Measurements from ENCODE around the gene ST14.

DNA sequence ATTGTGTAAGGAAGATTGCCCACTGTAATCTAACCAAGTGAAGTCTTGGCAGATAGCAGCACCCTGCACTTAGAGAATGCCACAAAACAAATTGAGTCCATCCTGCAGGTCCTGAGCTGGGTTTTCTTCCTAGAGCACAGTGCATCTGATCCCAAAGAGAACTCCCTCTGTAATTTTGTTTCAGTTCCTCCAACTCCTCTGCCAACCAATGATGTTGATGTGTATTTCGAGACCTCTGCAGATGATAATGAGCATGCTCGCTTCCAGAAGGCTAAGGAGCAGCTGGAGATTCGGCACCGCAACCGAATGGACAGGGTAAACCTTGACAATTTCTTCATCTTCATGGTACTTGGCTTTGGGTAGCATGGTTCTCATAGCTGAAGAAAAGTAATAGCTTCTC is 33.1 kb upstream of the ST14 start:
- TF ChIP-seq CTCF (IDR thresholded peaks at IDR 0.05) (no peak), POLR2A (IDR thresholded peaks at IDR 0.05) (no peak)
